Measurements from ENCODE around the gene UBR4.

- TF ChIP-seq CTCF (IDR thresholded peaks at IDR 0.05) (no peak), POLR2A (IDR thresholded peaks at IDR 0.05) (no peak)
These were observed 44.6 kb downstream of the UBR4 start for GRCh38 chr1:19165501-19165900.
